Measurements from ENCODE around the gene RTKN2.

GRCh38 chr10:62155054-62155680, 113.5 kb downstream of the RTKN2 start:
- TF ChIP-seq CTCF (IDR thresholded peaks at IDR 0.05; ENCODE audit: low read depth, low read length, missing input control), result no peak
- no peak for TF ChIP-seq REST (IDR thresholded peaks at IDR 0.05)
- TF ChIP-seq EGR1 (IDR thresholded peaks at IDR 0.05; ENCODE audit: low read depth in 2 of 2), result no peak
- TF ChIP-seq FOXA1 (IDR thresholded peaks at IDR 0.05), result no peak
- TF ChIP-seq GABPA (IDR thresholded peaks at IDR 0.05 in 1 of 2, conservative IDR thresholded peaks at IDR 0.05 in 1 of 2), result no peak
- TF ChIP-seq ZBTB33 (IDR thresholded peaks at IDR 0.05), result no peak
- TF ChIP-seq RXRA (IDR thresholded peaks at IDR 0.05), result no peak
- TF ChIP-seq HNF4G (IDR thresholded peaks at IDR 0.05), result no peak
- no peak for TF ChIP-seq FOXA2 (IDR thresholded peaks at IDR 0.05)
- no peak for TF ChIP-seq MAX (IDR thresholded peaks at IDR 0.05)

Measured in liver (tissue), 3 donors.